ENCODE results near the gene ITPR1.
"Not testable (repeated sequence)": the region's sequence is repeated elsewhere in the genome, so short reads cannot be mapped to it uniquely, and the experiment has no call there.

Gene ITPR1

DNA sequence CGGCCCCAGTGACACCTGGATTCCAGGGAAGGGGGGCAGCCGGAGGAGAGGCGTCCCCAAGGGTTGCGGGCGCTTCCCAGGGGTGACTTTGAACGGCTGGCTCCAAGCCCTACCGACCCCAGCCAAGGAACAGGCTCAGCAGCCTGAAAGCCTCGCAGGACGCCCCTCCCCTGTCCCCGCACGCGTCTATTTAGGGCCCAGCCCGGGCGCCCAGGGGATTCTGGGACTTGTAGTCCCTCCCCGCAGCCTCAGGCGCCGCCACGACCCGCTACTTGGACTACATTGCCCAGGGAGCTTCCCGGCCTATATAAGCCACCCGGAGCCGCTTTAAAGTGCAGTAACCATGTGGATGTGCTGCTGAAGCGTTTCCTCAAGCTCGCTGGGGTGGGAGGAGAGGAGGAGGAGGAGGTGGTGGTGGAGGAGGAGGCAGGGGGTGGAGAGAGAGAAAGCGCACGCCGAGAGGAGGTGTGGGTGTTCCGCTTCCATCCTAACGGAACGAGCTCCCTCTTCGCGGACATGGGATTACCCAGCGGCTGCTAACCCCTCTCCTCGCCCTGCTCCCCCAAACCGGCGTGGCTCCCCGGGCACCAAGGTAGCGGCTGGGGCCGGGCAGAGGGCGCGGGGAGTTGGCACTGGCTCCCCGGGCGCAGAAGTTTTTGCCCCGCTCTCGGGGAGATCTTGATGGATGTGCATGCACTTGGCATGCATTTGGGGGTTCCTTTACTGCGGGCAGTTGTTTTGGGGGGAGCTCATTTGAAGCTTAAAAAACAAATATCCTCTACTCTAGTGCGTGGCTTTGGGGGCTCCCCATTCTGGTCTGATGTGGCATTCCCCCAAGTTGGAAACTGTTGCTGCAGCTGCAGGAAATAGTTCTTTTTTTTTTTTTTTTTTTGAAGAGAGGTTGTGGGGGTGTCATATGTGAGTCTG is at the start of gene ITPR1:
TSS of gene ITPR1 (plus strand) at position 335 of the 927 bp plus-strand sequence. CDS start 23,144 bp downstream, outside the sequence.
- peak; percentile 94 for DNase-seq (ENCODE audit: low read depth)

DNA sequence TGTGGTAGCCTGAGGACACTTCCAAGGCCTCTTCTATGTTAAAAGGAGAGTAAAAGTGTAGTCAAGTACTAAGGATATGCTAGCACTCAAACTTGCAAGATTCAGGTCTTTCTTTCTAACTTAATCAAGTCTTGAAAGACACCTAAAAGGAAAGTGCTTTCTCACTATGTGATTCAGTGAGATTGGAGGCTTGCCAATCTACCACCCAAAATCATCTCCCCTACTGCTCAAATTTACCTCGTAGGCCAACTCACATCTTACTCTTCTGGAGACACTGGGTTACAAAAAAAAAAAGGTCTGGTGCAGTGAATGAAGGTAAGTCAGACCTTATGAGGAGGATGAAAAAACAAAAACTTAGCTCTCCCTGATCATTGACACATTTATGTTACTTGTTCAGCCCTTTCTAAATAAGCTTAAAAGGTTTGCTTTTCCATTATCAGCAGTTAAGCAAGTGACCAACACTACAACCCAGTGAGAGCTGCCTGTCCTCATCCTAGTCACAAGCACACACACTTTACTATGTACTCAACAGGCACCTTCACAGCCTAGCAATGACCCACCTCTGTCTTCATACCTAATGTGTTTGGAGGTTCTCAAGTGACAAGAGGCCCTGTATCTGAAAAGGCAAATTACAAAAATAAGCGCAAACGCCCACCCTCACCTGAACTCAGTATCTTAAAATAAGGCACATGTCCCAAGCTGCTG is 45.7 kb upstream of the ITPR1 start:
- DNase-seq (ENCODE audit: low read depth), result no peak

DNA sequence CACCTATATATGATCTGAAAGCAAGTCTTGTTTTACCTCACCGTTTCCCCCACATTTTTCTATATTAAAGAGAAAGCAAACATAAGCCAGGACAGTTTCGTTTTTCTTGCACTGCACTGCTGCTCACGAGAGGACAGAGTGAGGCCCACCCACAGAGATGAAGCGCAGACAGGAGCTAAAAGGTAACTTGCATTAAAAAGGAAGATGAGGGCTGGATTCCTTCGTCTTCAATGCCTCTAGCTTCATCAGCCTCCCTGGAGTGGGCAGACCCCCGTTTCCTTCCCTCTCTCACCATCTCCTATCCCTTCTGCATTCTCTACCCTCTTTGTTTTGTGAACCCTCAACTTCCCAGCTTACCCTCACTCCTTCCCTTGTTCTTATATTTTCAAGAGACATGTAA is 45.0 kb upstream of the ITPR1 start:
- no peak for DNase-seq (ENCODE audit: low read depth)

DNA sequence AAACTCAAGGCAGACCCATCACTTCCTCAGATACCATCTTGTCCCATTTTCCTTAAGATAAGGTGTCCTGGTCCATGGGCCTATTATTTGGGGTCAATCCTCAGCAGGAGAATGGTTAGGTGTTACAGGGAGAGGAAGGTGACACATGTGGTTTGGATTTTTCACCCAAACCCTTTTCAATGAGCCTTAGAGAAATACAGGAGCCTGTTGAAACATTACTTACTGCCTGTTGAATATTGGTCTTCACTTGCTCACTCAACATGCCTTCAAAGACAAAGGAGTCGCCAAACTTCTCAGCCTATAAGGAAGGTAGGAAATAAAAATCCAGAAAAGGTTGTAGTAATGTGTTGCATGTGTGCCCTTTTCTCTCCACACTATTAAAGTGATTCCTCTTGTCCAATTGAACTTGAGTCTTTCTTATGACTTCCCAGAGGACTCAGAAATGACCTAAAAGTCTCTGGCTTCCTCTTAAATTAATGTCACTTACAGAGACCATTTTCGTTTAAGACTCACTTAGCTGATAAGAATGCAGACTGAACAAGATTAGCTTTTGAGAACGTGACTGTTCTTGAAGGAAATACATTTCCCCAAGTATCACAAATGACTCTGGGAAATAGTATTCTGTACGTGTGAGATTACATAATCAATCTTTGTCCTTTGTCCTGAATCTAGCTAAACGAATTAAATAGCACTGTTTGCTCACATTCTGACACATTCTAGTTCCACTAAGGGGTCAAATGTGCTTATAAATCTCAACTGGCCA is 43.9 kb upstream of the ITPR1 start:
- no peak for DNase-seq (ENCODE audit: low read depth)

DNA sequence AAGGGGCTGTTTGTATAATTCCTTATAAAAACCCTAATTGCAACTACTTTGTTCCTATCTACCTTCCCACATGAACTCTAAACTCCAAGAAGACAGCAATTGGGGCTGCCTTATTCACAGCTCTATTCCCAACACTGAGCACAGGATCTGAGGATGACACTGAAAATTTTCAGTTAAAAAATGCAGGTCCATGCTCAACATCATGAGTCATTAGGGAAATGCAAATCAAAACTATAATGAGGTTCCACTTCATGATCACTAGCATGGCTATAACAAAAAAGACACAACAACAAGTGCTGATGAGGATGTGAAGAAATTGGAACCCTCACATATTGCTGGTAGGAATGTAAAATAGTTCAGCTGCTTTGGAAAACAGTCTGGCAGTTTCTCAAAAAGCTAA is 39.0 kb upstream of the ITPR1 start:
- DNase-seq (ENCODE audit: low read depth), result no peak

DNA sequence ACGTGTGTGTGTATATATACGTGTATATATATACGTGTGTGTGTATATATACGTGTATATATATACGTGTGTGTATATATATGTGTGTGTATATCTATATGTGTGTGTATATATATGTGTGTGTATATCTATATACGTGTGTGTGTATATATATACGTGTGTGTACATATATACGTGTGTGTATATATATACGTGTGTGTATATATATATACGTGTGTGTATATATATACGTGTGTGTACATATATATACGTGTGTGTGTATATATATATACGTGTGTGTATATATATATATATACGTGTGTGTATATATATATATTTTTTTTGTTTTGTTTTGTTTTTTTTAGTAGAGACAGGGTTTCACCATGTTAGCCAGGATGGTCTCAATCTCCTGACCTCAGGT is 36.4 kb upstream of the ITPR1 start:
- DNase-seq (ENCODE audit: low read depth), result not testable (repeated sequence)

DNA sequence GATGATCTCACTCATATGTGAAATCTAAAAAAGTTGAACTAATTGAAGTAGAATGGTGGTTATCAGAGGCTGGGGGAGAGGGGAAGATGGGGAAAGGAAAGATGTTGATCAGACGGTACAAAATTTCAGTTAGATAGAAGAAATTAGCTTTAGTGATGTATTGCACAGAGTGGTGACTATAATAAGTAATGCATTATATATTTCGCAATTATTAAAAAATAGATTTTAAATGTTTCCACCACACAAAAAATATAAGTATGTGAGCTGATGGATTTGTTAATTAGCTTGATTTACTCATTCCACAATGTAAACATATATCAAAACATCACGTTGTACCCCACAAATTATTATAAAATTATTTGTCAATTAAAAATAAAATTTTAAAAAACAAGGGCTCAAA is 34.2 kb upstream of the ITPR1 start:
- DNase-seq (ENCODE audit: low read depth), result no peak

DNA sequence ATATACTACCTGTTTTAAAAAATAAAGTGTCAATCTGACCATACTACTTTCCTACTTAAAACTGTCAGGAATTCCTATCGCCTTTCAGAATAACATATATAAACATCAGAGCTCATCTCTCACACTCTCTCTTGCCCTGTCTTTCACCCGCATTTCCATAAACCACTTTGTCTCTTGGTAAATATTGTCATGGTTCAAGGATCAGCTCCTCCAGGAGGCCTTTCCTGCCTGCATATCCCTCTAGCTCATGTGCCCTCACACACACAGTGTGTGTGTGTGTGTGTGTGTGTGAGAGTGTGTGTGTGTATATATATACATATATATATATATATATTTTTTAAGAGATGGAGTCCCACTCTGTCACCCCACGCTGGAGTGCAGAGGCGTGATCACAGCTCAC is 32.8 kb upstream of the ITPR1 start:
- no peak for DNase-seq (ENCODE audit: low read depth)

DNA sequence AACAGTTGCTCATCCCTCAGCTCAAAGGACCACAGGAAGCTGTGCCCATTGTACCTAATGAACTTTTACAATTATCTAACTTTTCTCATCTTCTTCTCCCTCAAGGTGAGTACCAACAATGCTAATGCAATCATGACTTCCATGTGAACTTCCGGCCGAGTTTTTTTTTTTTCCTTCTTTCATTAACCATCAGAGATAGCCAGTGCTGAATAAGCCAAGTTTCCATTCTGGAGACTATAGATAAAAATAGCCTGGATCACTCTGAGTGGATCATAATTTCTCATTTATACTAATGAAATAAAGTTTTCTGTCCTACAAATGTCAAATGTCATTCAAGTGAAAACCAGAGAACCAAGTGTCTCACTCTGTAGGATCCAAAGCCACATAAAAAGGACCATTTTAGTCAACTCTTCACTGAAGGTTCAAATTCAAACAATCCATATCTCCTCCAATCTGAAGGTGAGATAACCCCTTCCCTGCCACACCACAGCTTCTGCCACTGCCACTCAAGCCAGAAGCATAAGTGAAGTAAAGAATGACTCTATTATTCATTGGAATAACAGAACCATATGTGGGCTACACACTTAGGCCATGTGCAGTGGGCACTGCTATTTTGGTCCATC is 31.6 kb upstream of the ITPR1 start:
- DNase-seq (ENCODE audit: low read depth), result no peak

DNA sequence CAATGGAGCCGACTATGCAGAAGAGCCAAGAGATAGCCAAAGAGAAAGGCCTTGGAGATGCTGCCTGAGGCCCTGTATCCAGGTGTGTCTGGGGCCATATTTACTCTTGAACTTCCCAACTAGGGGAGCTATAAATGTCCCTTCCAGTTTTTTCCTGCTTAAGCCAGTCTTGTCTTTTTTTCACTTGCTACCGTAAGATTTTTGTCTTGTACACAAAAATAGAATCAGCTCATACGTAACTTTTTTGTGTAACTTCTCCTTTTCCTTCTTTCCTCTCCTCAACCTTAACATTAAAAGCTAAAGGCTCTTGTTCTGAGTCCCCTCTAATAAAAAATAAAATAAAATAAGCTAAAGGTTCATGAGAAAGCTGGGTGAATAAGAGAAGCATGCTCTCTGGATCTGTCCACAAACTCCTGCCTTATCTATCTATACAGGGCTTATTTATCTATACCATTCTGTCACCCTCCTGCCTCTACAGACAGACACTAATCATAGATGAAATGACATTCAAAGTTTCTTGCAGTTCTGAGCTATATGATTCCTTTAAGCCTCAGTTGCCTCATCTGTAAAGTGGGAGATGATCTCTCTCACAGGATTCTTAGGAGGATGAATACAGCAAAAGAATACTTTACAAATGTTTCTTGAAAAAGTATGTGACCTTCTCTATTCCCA is 30.6 kb upstream of the ITPR1 start:
- DNase-seq (ENCODE audit: low read depth), result no peak

DNA sequence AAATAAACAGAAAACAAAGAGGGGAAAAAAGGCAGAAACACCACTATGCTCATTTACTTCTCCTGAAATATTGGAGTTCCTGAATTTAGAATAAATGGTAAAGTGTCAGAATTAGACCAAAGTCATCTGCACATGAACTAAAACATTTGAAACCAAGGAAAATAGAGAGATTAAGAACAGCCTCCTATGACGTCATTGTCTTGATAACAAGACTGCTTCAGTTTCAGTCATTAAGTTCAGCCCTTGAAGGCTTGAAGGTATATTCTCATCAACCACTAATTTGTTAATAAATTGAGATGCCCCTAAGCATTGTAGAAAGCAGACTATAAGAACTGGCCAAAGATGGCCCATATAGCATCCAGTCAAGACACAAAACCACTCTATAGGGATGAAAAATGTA is 28.6 kb upstream of the ITPR1 start:
- no peak for DNase-seq (ENCODE audit: low read depth)

DNA sequence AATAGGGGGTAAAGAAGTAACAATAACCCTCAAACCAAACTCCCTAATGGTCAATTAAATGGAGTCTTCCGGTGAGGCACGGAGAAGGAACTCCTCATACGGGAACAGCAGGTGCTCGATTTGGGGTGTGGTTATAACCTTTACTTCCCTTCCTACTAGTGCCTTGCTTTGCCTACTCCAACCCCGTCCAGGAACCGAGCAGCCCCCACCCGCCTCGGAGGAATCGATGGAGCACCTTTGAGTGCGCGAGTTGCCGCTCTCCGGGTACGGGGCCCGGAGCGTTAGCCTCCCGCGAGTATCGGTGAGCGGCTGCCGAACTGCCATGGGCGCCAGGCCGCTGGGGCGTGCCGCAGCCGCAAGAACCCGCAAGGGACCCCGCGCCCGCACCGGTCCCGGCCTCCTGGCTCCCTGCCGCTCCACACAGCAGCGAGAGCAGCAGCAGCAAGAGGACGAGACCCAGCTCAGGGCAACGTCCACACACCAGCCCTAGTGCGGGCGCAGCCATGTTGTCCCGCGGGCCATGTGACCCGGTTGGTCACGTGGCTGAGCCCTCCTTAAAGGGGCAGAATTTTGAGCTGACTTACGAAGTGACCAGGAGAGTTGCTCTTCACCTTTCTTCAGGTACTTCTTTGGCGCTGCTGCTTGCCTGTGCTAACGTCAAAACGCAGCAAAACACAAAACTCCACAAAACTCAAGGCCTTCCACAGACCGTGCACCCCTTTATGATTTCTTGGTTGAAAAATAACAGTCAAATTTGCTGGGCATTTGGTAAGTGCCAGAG is 26.2 kb upstream of the ITPR1 start, which contains the start of gene SUMF1:
TSS of gene SUMF1 (minus strand) at position 529 of the 781 bp plus-strand sequence. CDS start at position 505, 24 bp downstream.
- DNase-seq (ENCODE audit: low read depth), result peak; percentile 61

DNA sequence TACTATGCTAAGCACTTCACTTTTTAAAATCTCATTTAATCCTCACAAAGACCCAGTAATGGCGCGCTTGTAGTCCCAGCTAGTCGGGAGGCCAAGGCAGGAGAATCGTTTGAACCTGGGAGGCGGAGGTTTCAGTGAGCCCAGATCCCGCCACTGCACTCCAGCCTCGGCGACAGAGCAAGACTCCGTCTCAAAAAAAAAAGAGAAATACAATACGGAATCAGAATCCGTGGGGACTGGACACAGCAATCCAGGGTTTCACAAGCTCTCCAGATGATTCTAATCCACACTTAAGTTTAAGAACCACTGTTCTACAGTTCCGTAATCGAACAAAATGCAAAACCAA is 25.7 kb upstream of the ITPR1 start:
- DNase-seq (ENCODE audit: low read depth), result no peak

DNA sequence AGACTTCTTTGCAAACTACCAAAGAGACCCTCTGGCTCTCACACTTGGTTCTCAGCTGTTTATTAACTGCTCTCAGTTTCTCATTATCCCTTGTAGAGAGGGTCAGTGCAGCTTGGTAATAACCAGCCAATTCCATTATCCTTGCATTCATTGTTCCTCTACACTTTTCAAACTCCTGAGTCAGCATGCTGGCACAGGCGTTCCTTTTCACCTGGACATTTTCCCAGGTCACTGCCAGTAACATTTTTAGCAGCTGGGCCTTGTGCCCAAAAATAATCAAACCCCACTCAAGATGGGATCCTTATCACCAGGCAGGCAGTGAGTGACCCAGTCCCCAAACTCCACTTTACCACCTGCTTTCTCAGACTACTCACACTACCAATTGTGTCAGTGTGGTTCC is 21.2 kb upstream of the ITPR1 start:
- no peak for DNase-seq (ENCODE audit: low read depth)

DNA sequence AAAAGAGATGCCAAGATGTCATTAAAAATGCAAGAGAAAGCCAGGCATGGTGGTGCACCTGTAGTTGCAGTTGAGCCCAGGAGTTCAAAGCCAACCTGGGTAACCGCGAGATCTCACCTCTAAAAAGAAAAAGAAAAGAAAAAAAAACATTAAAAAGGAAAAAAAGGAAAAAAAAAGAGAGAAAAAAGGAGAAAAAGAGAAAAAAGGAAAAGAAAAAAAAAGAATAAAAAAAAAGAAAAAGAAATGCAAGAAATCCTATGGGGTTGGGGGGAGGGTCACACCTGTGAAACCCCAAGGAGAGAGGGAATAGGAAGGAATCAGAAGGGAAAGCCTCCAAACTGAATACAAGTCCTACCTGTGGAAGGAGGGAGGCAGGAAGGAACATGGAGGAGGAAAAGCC is 20.8 kb upstream of the ITPR1 start:
- no peak for DNase-seq (ENCODE audit: low read depth)

DNA sequence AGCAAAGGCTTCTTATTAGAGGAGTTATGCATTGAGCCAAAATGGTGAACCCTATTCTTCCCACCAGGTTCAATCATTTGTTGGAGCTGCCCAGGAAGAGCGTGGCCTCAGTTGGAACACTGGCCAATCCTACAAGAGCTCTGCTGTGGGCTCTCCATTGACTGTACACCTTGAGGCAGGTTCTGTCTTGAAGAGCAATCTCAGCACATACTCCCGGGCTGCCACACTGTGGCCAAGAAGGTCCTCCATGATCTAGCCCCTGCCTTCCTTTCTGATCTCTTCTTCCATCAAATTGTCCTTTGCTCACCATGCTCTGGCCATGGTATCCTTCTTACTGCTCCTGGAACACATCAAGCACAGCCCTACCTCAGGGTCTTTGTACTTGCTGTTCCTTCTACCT is 20.4 kb upstream of the ITPR1 start:
- no peak for DNase-seq (ENCODE audit: low read depth)

DNA sequence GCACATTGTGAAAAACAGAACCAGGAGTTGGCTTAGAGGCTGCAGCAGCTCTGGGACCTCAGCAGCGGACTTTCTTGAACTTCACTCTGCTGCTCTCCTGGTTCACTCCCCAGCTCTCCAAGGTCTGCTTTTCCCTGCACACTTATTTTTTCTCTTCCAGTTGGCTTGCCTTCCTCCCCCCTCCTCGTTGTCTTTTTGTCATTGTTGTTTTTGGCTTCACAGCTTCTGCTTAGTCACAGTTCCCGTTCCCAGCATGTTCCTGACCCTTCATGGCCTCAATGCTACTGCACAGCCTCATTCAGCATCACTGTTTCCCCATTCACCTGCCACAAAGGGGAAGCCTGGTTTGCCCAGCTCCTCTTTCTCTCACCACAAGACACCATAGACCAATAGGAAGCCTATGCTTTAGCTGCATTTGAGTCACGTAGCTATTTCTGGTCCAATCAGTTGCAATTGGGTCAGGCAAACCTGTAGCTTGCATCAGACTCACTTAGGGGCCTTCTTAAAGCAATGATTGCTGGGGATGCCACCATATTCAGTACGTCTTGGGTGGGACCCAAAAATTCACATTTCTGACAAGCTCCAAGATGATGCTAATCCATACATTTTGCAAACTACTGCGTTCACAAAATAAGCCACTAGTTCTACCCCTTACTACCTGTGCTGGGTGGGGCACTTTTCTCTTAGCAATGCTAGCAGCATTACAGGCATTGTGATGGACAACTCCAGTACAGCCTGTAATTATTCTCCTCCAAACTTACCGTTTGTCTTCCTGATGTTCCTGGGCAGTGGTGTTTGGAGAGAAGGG is 18.3 kb upstream of the ITPR1 start:
- no peak for DNase-seq (ENCODE audit: low read depth)

DNA sequence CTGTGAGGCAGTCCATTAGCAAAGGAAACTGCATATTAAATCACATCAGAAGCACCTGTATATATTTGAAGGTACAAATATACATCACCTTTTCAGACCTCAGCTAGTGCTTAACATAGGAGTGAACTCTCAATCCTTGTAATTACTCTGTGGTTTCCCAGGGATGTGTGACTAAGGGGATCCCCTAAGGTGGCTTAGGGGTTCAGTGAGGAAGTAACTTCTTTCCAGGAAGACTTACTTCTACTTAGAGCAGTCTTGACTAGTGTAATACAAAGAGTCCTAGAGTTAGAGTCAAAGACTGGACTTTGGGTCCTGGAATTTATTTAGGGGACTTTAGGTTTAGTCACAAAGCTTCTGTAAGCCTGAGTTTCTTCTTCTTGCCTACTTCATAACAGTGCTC is 17.3 kb upstream of the ITPR1 start:
- DNase-seq (ENCODE audit: low read depth), result no peak

DNA sequence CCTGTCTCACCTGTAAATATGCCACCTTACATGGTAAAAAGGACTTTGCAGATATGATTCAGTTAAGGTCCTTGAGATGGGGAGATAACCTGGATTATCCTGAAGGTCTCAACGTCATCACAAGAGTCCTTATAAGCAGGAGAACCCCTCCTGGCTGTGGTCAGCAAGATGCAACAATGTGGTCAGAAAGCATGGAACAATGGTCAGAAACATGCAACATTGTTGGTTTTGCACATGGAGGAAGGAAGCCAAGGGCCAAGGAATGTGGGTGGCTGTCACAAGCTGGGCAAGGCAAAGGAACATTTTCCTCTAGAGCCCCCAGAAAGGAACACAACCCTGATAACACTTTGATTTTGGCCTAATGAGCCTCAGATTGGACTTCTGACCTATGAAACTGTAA is 16.7 kb upstream of the ITPR1 start:
- DNase-seq (ENCODE audit: low read depth), result no peak

DNA sequence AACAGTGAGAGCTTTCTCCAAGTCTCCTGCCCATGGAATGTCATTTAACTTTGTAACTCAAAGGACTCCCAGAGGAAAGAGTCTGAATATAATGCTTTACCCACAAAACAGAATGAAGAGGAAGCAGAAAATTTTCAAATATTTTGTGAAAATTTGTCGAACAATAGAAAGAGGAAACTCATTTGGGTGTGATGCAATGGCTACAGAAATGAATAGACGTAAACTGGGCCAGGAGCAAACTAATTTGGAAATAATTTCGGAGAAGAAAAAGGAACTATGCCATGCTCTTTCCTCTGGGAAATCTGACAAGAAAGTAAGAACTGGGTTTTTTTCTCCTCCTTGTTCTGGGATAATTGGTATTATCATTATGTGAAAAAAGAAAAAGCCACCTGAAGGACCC is 14.9 kb upstream of the ITPR1 start:
- no peak for DNase-seq (ENCODE audit: low read depth)

Measured in stimulated activated CD8-positive, alpha-beta memory T cell treated with anti-CD3 and anti-CD28 coated beads, Interleukin-12 subunit alpha, Interleukin-12 subunit beta, amount 100 ng/mL, for 4 hours (primary cell).